ENCODE results near the gene CEP85L. TPM values are rescaled to one million over a fixed set of nuclear protein-coding genes. Genes with fewer than 3 reads are reported as not detected.

Gene CEP85L
- total and polyA plus RNA-seq, 5 experiments from 2014 or later, result 31.1 to 73.6 (median 50.0) TPM

GRCh38 chr6:118525913-118526780 lies 125.2 kb downstream of the CEP85L start:
- H3K9me3 Mint-ChIP-seq, result peaks cover 0 to 4% (median 0%) of the 10 kb centered on the region in 9 donors
- ATAC-seq (no peak), DNase-seq (no peak)
- no peak overlapping the region for H3K4me3 Mint-ChIP-seq
- H3K36me3 Mint-ChIP-seq, result peaks cover 4 to 50% (median 26%) of the 10 kb centered on the region in 3 donors
- peaks cover 15 to 53% (median 44%) of the 10 kb centered on the region in 4 donors for H3K4me1 Mint-ChIP-seq
- peak overlapping the region in 8 of 10 donors; percentile 6 to 82 (median 22) for H3K27ac Mint-ChIP-seq
- POLR2A ChIA-PET, result interaction anchor here (1.1 kb wide), 1 partner anchor 32 kb away, joined by 3 read pairs; no protein-coding TSS in a partner anchor
- H3K27me3 Mint-ChIP-seq, result no peaks in the 10 kb centered on the region

- Mint-ChIP-seq H3K4me1 (peaks cover 12 to 46% (median 35%) of the 10 kb centered on the region in 4 donors), H3K36me3 (peaks cover 4 to 55% (median 26%) of the 10 kb centered on the region in 3 donors), H3K9me3 (no peaks in the 10 kb centered on the region), H3K27ac (peak overlapping the region in 3 of 10 donors; percentile 1 to 51 (median 15)), H3K27me3 (no peaks in the 10 kb centered on the region), H3K4me3 (no peak overlapping the region)
- no peak for DNase-seq
- ATAC-seq, result peak in 1 of 2 donors; percentile 63
- POLR2A ChIA-PET, result interaction anchor here (1.1 kb wide), 1 partner anchor 34 kb away, joined by 3 read pairs; no protein-coding TSS in a partner anchor
Observed at GRCh38 chr6:118524686-118525085, 126.7 kb downstream of the CEP85L start.

GRCh38 chr6:118523216-118523615 lies 128.2 kb downstream of the CEP85L start:
- no peak overlapping the region for H3K27ac Mint-ChIP-seq
- H3K27me3 Mint-ChIP-seq, result no peaks in the 10 kb centered on the region
- DNase-seq (no peak), ATAC-seq (no peak)
- no peaks in the 10 kb centered on the region for H3K9me3 Mint-ChIP-seq
- peaks cover 17 to 42% (median 34%) of the 10 kb centered on the region in 4 donors for H3K4me1 Mint-ChIP-seq
- POLR2A ChIA-PET, result no interaction called here
- peaks cover 11 to 64% (median 36%) of the 10 kb centered on the region in 3 donors for H3K36me3 Mint-ChIP-seq
- H3K4me3 Mint-ChIP-seq, result no peak overlapping the region

GRCh38 chr6:118522422-118522821 lies 129.0 kb downstream of the CEP85L start:
- ATAC-seq, result no peak
- Mint-ChIP-seq H3K36me3 (peaks cover 19 to 68% (median 43%) of the 10 kb centered on the region in 3 donors), H3K27me3 (no peaks in the 10 kb centered on the region), H3K4me3 (no peak overlapping the region), H3K27ac (no peak overlapping the region), H3K4me1 (peaks cover 19 to 45% (median 34%) of the 10 kb centered on the region in 4 donors), H3K9me3 (peaks cover 0 to 2% (median 0%) of the 10 kb centered on the region in 9 donors)
- POLR2A ChIA-PET, result no interaction called here
- DNase-seq, result no peak

- POLR2A ChIA-PET, result no interaction called here
- H3K36me3 Mint-ChIP-seq, result peaks cover 16 to 64% (median 41%) of the 10 kb centered on the region in 3 donors
- peaks cover 26 to 66% (median 47%) of the 10 kb centered on the region in 4 donors for H3K4me1 Mint-ChIP-seq
- DNase-seq (no peak), ATAC-seq (no peak)
- no peaks in the 10 kb centered on the region for H3K27me3 Mint-ChIP-seq
- H3K9me3 Mint-ChIP-seq, result peaks cover 0 to 4% (median 0%) of the 10 kb centered on the region in 9 donors
- H3K4me3 Mint-ChIP-seq, result no peak overlapping the region
- peak overlapping the region in 4 of 10 donors; percentile 5 to 84 (median 10) for H3K27ac Mint-ChIP-seq
Observed at GRCh38 chr6:118514689-118515088, 136.7 kb downstream of the CEP85L start.

- no peak for DNase-seq
- peaks cover 0 to 42% (median 21%) of the 10 kb centered on the region in 3 donors for H3K36me3 Mint-ChIP-seq
- peaks cover 21 to 57% (median 43%) of the 10 kb centered on the region in 4 donors for H3K4me1 Mint-ChIP-seq
- H3K4me3 Mint-ChIP-seq, result peak overlapping the region in 1 of 10 donors; percentile 23
- ATAC-seq, result no peak
- peak overlapping the region in 9 of 10 donors; percentile 55 to 91 (median 72) for H3K27ac Mint-ChIP-seq
- peaks cover 0 to 2% (median 0%) of the 10 kb centered on the region in 9 donors for H3K9me3 Mint-ChIP-seq
- POLR2A ChIA-PET, result interaction anchor here (0.6 kb wide), 1 partner anchor 17 kb away, joined by 6 read pairs; no protein-coding TSS in a partner anchor
- no peaks in the 10 kb centered on the region for H3K27me3 Mint-ChIP-seq
Observed at GRCh38 chr6:118511930-118512715, 139.3 kb downstream of the CEP85L start.

- H3K4me1 Mint-ChIP-seq, result peaks cover 18 to 45% (median 30%) of the 10 kb centered on the region in 4 donors
- no peaks in the 10 kb centered on the region for H3K9me3 Mint-ChIP-seq
- peaks cover 5 to 43% (median 20%) of the 10 kb centered on the region in 3 donors for H3K36me3 Mint-ChIP-seq
- no peaks in the 10 kb centered on the region for H3K27me3 Mint-ChIP-seq
- POLR2A ChIA-PET, result no interaction called here
- H3K27ac Mint-ChIP-seq, result peak overlapping the region in 5 of 10 donors; percentile 8 to 55 (median 24)
- no peak overlapping the region for H3K4me3 Mint-ChIP-seq
- DNase-seq, result no peak
- ATAC-seq, result no peak
Observed at GRCh38 chr6:118509009-118509617, 142.3 kb downstream of the CEP85L start.

GRCh38 chr6:118507636-118508035 lies 143.8 kb downstream of the CEP85L start:
- ATAC-seq, result no peak
- Mint-ChIP-seq H3K9me3 (peaks cover 0 to under 1% (median 0%) of the 10 kb centered on the region in 9 donors), H3K4me3 (no peak overlapping the region), H3K36me3 (peaks cover 14 to 48% (median 28%) of the 10 kb centered on the region in 3 donors), H3K4me1 (peaks cover 13 to 33% (median 22%) of the 10 kb centered on the region in 4 donors), H3K27me3 (no peaks in the 10 kb centered on the region), H3K27ac (peak overlapping the region; percentile 3 to 82 (median 64))
- no peak for DNase-seq
- POLR2A ChIA-PET, result no interaction called here

- no peak for DNase-seq
- Mint-ChIP-seq H3K9me3 (peaks cover 0 to 6% (median 0%) of the 10 kb centered on the region in 9 donors), H3K27me3 (no peaks in the 10 kb centered on the region), H3K4me1 (peaks cover 13 to 31% (median 19%) of the 10 kb centered on the region in 4 donors), H3K36me3 (peaks cover 28 to 54% (median 39%) of the 10 kb centered on the region in 3 donors), H3K27ac (peak overlapping the region in 7 of 10 donors; percentile 1 to 81 (median 48)), H3K4me3 (no peak overlapping the region)
- POLR2A ChIA-PET, result no interaction called here
- no peak for ATAC-seq
Observed at GRCh38 chr6:118506071-118506638, 145.2 kb downstream of the CEP85L start.

GRCh38 chr6:118505656-118506055 lies 145.7 kb downstream of the CEP85L start:
- POLR2A ChIA-PET, result no interaction called here
- H3K27me3 Mint-ChIP-seq, result no peaks in the 10 kb centered on the region
- ATAC-seq (no peak), DNase-seq (no peak)
- peaks cover 0 to 11% (median 3%) of the 10 kb centered on the region in 9 donors for H3K9me3 Mint-ChIP-seq
- H3K4me3 Mint-ChIP-seq, result no peak overlapping the region
- H3K36me3 Mint-ChIP-seq, result peaks cover 33 to 58% (median 44%) of the 10 kb centered on the region in 3 donors
- peaks cover 13 to 36% (median 21%) of the 10 kb centered on the region in 4 donors for H3K4me1 Mint-ChIP-seq
- H3K27ac Mint-ChIP-seq, result peak overlapping the region in 3 of 10 donors; percentile 6 to 27 (median 8)

GRCh38 chr6:118504611-118505010 lies 146.8 kb downstream of the CEP85L start:
- Mint-ChIP-seq H3K4me3 (no peak overlapping the region), H3K4me1 (peaks cover 13 to 40% (median 25%) of the 10 kb centered on the region in 4 donors), H3K27me3 (no peaks in the 10 kb centered on the region), H3K27ac (peak overlapping the region in 1 of 10 donors; percentile 49), H3K36me3 (peaks cover 37 to 58% (median 51%) of the 10 kb centered on the region in 3 donors), H3K9me3 (peaks cover 0 to 16% (median 4%) of the 10 kb centered on the region in 9 donors)
- ATAC-seq (no peak), DNase-seq (no peak)
- POLR2A ChIA-PET, result no interaction called here

Data from naive thymus-derived CD8-positive, alpha-beta T cell (primary cell).